ENCODE measurements around the gene OTX1. TPM values are rescaled to one million over a fixed set of nuclear protein-coding genes. Genes with fewer than 3 reads are reported as not detected.

OTX1 gene
- total RNA-seq, 3 donors from 2014 or later (not counting 1 experiment from before 2014, with no cell fraction given), result not detected

DNA sequence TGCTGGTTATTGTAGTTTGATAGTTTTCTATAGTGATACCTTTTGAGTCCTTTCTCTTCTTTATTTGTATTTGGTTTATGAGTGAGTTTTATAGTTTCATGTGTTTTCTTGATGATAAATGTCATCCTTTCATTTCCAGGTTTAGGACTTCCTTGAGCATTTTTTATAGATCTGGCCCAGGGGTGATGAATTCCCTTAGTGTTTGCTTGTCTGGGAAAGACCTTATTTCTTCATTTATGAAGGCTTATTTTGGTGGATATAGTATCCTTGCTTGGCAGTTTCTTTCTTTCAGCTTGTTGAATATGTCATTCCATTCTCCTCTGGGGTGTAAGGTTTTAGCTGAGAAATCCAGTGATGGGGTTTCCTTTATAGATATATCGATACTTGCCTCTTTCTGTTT lies 53.9 kb downstream of the OTX1 start:
- H3K27me3 Mint-ChIP-seq (ENCODE audit: low read depth in 2 of 2), result peaks cover 0 to 3% of the 10 kb centered on the region in 2 donors
- H3K4me3 Mint-ChIP-seq, result no peak overlapping the region
- Histone ChIP-seq H3K36me3 (ENCODE audit: control insufficient read depth, insufficient read depth, low read length) (no peaks in the 10 kb centered on the region), H3K27me3 (ENCODE audit: control insufficient read depth, insufficient read depth, low read length) (no peaks in the 10 kb centered on the region), H3K4me1 (ENCODE audit: control insufficient read depth, insufficient read depth, low read length) (no peaks in the 10 kb centered on the region), H3K9me3 (ENCODE audit: control insufficient read depth, insufficient read depth, low read length) (peaks cover 14% of the 10 kb centered on the region), H3K27ac (ENCODE audit: low read length) (no peak overlapping the region), H3K4me3 (ENCODE audit: low read length) (no peak overlapping the region)
- no peak for TF ChIP-seq CTCF (IDR thresholded peaks at IDR 0.05)
- H3K9me3 Mint-ChIP-seq, result peaks cover 9 to 13% of the 10 kb centered on the region in 2 donors
- peaks cover 15% of the 10 kb centered on the region for H3K36me3 Mint-ChIP-seq
- no peaks in the 10 kb centered on the region for H3K4me1 Mint-ChIP-seq
- no peak for DNase-seq
- ATAC-seq, result no peak
- 90% methylated on average over 1 of the region's 1 CpG for WGBS (ENCODE audit: insufficient coverage)
- H3K27ac Mint-ChIP-seq, result no peak overlapping the region
- intact Hi-C loops (cut with micrococcal nuclease), result no loop called here
